ENCODE measurements around the gene FTCD.

The FTCD gene

GRCh38 chr21:46188226-46189212 lies 33.1 kb upstream of the FTCD start:
- TF ChIP-seq TCF12 (IDR thresholded peaks at IDR 0.05; ENCODE audit: low read depth) (no peak), TEAD4 (IDR thresholded peaks at IDR 0.05) (peak; percentile 50; the same call in 1 of the 2 replicates)

GRCh38 chr21:46187814-46188213 lies 32.4 kb upstream of the FTCD start:
- TF ChIP-seq NFIC (IDR thresholded peaks at IDR 0.05) (no peak), USF1 (IDR thresholded peaks at IDR 0.05) (no peak), EGR1 (IDR thresholded peaks at IDR 0.05) (no peak), MAX (IDR thresholded peaks at IDR 0.05) (no peak), ZBTB7A (IDR thresholded peaks at IDR 0.05; ENCODE audit: low read depth) (no peak), TEAD4 (IDR thresholded peaks at IDR 0.05) (no peak), CREB1 (IDR thresholded peaks at IDR 0.05; ENCODE audit: low read depth) (no peak), TCF12 (IDR thresholded peaks at IDR 0.05; ENCODE audit: low read depth) (no peak), YY1 (IDR thresholded peaks at IDR 0.05; ENCODE audit: low read depth) (no peak), CEBPB (IDR thresholded peaks at IDR 0.05) (no peak), RAD21 (IDR thresholded peaks at IDR 0.05; ENCODE audit: low read depth) (no peak), EP300 (IDR thresholded peaks at IDR 0.05; ENCODE audit: borderline replicate concordance) (no peak), TAF1 (IDR thresholded peaks at IDR 0.05; ENCODE audit: low read depth) (no peak), REST (IDR thresholded peaks at IDR 0.05; ENCODE audit: low read depth) (no peak), FOXM1 (IDR thresholded peaks at IDR 0.05; ENCODE audit: borderline replicate concordance, low read depth) (no peak)

- TF ChIP-seq TEAD4 (IDR thresholded peaks at IDR 0.05) (no peak), YY1 (IDR thresholded peaks at IDR 0.05; ENCODE audit: low read depth) (no peak), USF1 (IDR thresholded peaks at IDR 0.05) (no peak), REST (IDR thresholded peaks at IDR 0.05; ENCODE audit: low read depth) (no peak), MAX (IDR thresholded peaks at IDR 0.05) (no peak), CREB1 (IDR thresholded peaks at IDR 0.05; ENCODE audit: low read depth) (no peak), EP300 (IDR thresholded peaks at IDR 0.05; ENCODE audit: borderline replicate concordance) (no peak), EGR1 (IDR thresholded peaks at IDR 0.05) (no peak), TCF12 (IDR thresholded peaks at IDR 0.05; ENCODE audit: low read depth) (no peak), TAF1 (IDR thresholded peaks at IDR 0.05; ENCODE audit: low read depth) (no peak), FOXM1 (IDR thresholded peaks at IDR 0.05; ENCODE audit: borderline replicate concordance, low read depth) (no peak), ZBTB7A (IDR thresholded peaks at IDR 0.05; ENCODE audit: low read depth) (no peak), RAD21 (IDR thresholded peaks at IDR 0.05; ENCODE audit: low read depth) (no peak), NFIC (IDR thresholded peaks at IDR 0.05) (no peak), CEBPB (IDR thresholded peaks at IDR 0.05) (no peak)
These were observed 31.9 kb upstream of the FTCD start for GRCh38 chr21:46187261-46187660.

GRCh38 chr21:46185716-46186115 lies 30.3 kb upstream of the FTCD start:
- TF ChIP-seq RAD21 (IDR thresholded peaks at IDR 0.05; ENCODE audit: low read depth): no peak
- no peak for TF ChIP-seq NFIC (IDR thresholded peaks at IDR 0.05)
- TF ChIP-seq USF1 (IDR thresholded peaks at IDR 0.05): no peak
- TF ChIP-seq TAF1 (IDR thresholded peaks at IDR 0.05; ENCODE audit: low read depth): no peak
- TF ChIP-seq MAX (IDR thresholded peaks at IDR 0.05): no peak
- no peak for TF ChIP-seq ZBTB7A (IDR thresholded peaks at IDR 0.05; ENCODE audit: low read depth)
- no peak for TF ChIP-seq CEBPB (IDR thresholded peaks at IDR 0.05)
- no peak for TF ChIP-seq CREB1 (IDR thresholded peaks at IDR 0.05; ENCODE audit: low read depth)
- TF ChIP-seq FOXM1 (IDR thresholded peaks at IDR 0.05; ENCODE audit: borderline replicate concordance, low read depth): no peak
- TF ChIP-seq YY1 (IDR thresholded peaks at IDR 0.05; ENCODE audit: low read depth): no peak
- no peak for TF ChIP-seq REST (IDR thresholded peaks at IDR 0.05; ENCODE audit: low read depth)
- no peak for TF ChIP-seq TCF12 (IDR thresholded peaks at IDR 0.05; ENCODE audit: low read depth)
- no peak for TF ChIP-seq TEAD4 (IDR thresholded peaks at IDR 0.05)
- no peak for TF ChIP-seq EP300 (IDR thresholded peaks at IDR 0.05; ENCODE audit: borderline replicate concordance)
- TF ChIP-seq EGR1 (IDR thresholded peaks at IDR 0.05): no peak
